ENCODE measurements around the gene CAMSAP3. TPM values are rescaled to one million over a fixed set of nuclear protein-coding genes. Genes with fewer than 3 reads are reported as not detected.

CAMSAP3 gene
- total RNA-seq, 1 experiment from 2014 or later = 28.4 TPM

DNA sequence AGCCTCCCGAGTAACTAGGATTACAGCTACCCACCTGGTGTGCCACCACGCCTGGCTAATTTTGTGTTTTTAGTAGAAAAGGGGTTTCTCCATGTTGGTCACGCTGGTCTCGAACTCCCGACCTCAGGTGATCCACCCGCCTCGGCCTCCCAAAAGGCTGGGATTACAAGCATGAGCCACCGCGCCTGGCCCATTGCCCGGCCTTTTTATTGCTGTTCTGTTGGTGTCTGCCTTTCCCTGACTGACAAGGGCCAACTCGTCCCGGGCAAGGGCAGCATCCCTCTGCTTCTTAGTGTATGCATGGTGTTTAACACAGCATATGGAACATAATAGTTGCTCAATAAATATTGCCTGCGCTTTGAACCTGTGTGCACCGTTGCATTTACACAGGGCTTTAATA lies 67.0 kb downstream of the CAMSAP3 start:
- Mint-ChIP-seq H3K27ac (no peak overlapping the region), H3K9me3 (peaks cover 0 to 3% of the 10 kb centered on the region in 2 experiments; a peak in 1 of 5 replicates), H3K27me3 (ENCODE audit: low read depth) (peaks cover 76% of the 10 kb centered on the region), H3K4me3 (no peak overlapping the region), H3K36me3 (ENCODE audit: insufficient read depth in 1 of 3, low read depth in 3 of 3) (no peaks in the 10 kb centered on the region; a peak in 1 of 7 replicates), H3K4me1 (0 out of 4 replicates have a peak, but pooled peaks cover 0 to 3% of the 10 kb centered on the region in 2 experiments)
- Histone ChIP-seq H4K8ac (replicated peaks; ENCODE audit: insufficient read length, low read depth, low read length) (no peak overlapping the region), H3K4me2 (ENCODE audit: insufficient read depth, insufficient read length, low read length) (no peak overlapping the region), H3K27me3 (ENCODE audit: insufficient read depth, low read length) (no peaks in the 10 kb centered on the region; the same call in 1 of the 2 replicates), H2BK5ac (ENCODE audit: insufficient read length, low read length) (no peak overlapping the region), H2AFZ (ENCODE audit: low read length) (no peak overlapping the region), H3K4ac (ENCODE audit: low read depth, low read length) (no peak overlapping the region), H4K5ac (ENCODE audit: insufficient read length, low read depth, low read length) (no peak overlapping the region), H2BK15ac (ENCODE audit: low read depth, low read length) (no peak overlapping the region), H3K79me2 (ENCODE audit: insufficient read depth, low read length) (no peaks in the 10 kb centered on the region), H3T11ph (ENCODE audit: low read length) (no peak overlapping the region), H3K23me2 (ENCODE audit: insufficient read length, low read depth, low read length, poor library complexity, severe bottlenecking) (no peaks in the 10 kb centered on the region), H3K56ac (ENCODE audit: insufficient read length, low read depth, low read length) (no peak overlapping the region), H2AK5ac (ENCODE audit: insufficient read length, low read length) (no peak overlapping the region), H3K27ac (ENCODE audit: insufficient read length, low read depth, low read length) (no peak overlapping the region), H3K4me1 (ENCODE audit: insufficient read depth, low read length) (no peaks in the 10 kb centered on the region), H3K9me3 (ENCODE audit: control insufficient read depth, low read depth, low read length) (no peaks in the 10 kb centered on the region), H3K14ac (ENCODE audit: insufficient read depth, low read length) (no peak overlapping the region), H2BK12ac (ENCODE audit: insufficient read length, low read depth, low read length) (no peak overlapping the region), H4K20me1 (ENCODE audit: control insufficient read depth, insufficient read depth, insufficient read length) (no peaks in the 10 kb centered on the region), H4K91ac (ENCODE audit: insufficient read length, low read depth, low read length) (no peak overlapping the region), H3K79me1 (ENCODE audit: insufficient read depth, low read depth, low read length, poor library complexity, severe bottlenecking) (no peaks in the 10 kb centered on the region), H3K9ac (ENCODE audit: extremely low read depth, insufficient read length, low read length) (no peak overlapping the region), H2BK120ac (ENCODE audit: low read depth, low read length, poor library complexity, severe bottlenecking) (no peak overlapping the region), H3K18ac (ENCODE audit: insufficient read length, low read depth, low read length) (no peak overlapping the region), H3K23ac (ENCODE audit: insufficient read length, low read depth, low read length) (no peak overlapping the region), H2BK20ac (ENCODE audit: low read depth, low read length, poor library complexity, severe bottlenecking) (no peak overlapping the region)
- DNase-seq = no peak
- TF ChIP-seq CTCF (conservative IDR thresholded peaks at IDR 0.05) = no peak
- no CpG with 5 or more reads among the region's 14 CpGs for WGBS (ENCODE audit: extremely low coverage, insufficient read length, low lambda C conversion rate)

Measured in H9 (cell line).